DMS53 treated with DMSO at 0.1 percent for 48 hours (cell line): ENCODE data around the gene RPIA.
"Not testable (repeated sequence)": the region's sequence is repeated elsewhere in the genome, so short reads cannot be mapped to it uniquely, and the experiment has no call there.

ENCODE experiments used
- DNase-seq: peaks from one replicate; lab custom pipeline; 2025; ENCODE audit not compliant: unreplicated experiment; lab: John Stamatoyannopoulos, UW

RPIA gene

DNA sequence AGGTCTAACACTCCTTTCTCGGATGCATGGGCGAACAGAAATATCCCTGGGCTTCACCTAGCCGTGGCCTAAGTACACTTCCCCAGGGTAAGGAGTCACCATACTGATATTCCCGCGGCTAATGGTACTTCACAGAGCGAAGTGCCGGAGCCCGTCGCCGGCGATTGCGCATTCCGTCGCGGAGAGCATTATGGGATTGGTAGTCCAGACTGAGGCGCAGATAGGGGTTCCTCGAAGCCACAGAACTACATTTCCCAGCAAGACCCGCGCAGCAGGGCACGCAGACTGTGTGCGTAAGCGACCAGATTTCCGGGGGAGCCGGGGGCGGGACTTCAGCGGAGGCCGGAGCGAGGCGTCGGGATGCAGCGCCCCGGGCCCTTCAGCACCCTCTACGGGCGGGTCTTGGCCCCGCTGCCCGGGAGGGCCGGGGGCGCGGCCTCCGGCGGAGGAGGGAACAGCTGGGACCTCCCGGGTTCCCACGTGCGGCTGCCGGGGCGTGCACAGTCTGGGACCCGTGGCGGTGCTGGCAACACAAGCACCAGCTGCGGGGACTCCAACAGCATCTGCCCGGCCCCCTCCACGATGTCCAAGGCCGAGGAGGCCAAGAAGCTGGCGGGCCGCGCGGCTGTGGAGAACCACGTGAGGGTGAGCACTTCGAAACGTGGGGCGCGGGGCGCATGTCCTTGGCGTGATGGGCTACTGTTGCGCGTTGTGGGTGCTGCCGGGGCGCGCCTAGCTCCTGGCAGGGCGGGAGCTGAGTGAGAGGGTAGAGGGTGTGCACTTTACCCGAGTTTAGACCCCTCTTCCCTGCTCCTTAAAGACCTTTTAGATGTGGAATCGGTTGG, at the start of gene RPIA:
RPIA (plus strand) TSS at position 335 of the 845 bp plus-strand sequence; CDS start at position 361, 26 bp downstream.
- peak; percentile 99 for DNase-seq

DNA sequence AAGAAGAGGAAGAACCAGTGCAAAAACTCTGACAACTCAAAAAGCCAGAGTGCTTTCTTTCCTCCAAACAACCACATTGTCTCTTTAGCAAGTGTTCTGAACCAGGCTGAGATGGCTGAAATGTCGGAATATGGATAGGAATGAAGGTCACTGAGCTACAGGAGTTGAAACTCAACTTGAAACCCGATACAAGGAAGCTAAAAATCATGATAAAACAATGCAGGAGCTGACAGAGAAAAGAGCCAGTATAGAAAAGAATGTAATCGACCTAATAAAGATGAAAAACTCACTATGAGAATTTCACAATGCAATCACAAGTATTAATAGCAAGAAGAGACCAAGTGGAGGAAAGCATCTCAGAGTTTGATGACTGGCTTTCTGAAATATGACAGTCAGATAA, 49.2 kb upstream of the RPIA start:
- DNase-seq: no peak

DNA sequence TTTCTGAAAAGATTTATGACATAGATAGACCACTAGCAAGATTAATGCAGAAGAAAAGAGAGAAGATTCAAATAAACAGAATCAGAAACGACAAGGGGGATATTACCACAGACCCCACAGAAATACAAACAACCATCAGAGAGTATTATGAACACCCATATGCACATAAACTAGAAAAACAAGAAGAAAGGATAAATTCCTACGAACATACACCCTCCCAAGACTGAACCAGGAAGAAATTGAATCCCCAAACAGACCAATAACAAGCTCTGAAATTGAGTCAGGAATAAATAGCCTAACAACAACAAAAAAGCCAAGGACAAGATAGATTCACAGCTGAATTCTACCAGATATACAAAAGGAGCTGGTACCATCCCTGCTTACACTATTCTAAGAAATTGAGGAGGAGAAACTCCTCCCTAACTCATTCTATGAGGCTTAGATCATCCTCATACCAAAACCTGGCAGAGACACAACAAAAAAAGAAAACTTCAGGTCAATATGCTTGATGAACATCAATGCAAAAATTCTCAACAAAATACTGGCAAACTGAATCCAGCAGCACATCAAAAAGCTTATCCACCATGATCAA, 46.1 kb upstream of the RPIA start:
- not testable (repeated sequence) for DNase-seq

GRCh38 chr2:88651646-88652045, 39.8 kb upstream of the RPIA start:
- DNase-seq: no peak

- no peak for DNase-seq
Observed at GRCh38 chr2:88654714-88655113, 36.8 kb upstream of the RPIA start.

- no peak for DNase-seq
Observed at GRCh38 chr2:88656690-88657089, 34.8 kb upstream of the RPIA start.

GRCh38 chr2:88657131-88657530, 34.3 kb upstream of the RPIA start:
- no peak for DNase-seq

DNA sequence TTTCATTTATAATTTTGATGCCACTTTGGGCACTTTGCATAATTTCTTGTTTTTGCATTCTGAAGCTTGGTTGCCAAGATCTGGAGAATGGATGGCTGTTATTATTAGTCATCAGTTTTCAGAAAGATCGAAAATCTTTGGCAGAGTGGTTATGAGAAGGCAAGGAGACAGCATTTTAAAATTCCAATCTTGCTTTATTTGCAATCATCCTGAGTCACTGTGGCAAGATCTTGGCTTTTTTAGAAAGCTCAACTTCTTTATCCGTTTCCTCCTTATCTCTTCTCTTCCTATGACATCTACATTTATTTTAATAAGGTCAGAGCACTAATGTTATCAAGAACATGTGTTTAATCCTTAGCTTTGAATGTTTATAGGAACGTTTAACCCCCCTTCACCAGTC, 33.1 kb upstream of the RPIA start:
- no peak for DNase-seq

DNA sequence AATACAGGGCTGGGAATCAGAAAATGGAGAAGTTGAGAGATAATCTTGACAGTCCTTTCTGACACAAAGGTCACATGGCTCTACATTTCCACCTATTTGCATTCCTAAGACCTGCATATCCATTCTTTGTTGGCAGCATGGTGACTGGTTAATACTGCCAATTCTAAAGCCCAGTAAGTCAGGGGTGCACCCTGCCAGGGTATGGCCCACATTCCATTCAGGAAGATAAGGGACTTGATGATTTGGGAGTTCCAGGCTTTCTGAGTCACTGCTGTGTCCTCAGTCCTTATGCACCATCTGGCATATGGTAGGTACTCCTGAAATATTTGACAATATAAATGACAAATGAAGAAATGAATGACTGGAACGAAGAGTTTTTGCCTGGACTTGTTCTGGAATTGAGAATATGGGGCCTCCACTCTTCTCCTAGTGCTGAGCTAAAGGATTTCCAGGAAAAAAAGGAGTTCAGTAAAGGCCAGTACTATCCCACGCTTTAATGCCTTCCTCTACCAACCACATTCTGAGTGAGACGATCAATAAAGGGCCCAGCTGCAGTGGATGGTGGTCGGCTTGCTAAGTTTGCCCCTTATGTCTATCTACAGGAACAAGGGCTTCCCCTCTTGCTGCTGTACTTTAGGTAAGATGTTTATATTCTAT, 32.5 kb upstream of the RPIA start:
- DNase-seq: no peak

DNA sequence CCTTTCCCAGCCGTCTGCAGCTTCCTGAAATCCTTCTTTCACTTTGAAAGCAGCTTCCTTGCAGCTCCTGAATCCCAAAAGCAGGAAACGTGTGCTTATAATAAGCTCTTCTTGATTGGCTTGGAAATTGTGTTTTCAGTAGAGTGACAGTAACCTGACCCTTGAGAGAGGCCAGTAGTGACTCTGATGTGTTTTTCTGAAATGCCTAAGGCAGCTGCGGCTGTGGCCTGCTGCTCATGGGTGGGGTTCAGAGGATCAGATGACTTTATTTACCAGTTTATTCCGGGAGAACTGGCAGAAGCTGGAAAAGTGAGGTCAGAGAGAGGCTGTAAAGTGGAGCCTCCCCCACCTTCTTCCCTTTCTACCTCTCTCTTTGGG, 31.9 kb upstream of the RPIA start:
- peak; percentile 99 for DNase-seq

DNA sequence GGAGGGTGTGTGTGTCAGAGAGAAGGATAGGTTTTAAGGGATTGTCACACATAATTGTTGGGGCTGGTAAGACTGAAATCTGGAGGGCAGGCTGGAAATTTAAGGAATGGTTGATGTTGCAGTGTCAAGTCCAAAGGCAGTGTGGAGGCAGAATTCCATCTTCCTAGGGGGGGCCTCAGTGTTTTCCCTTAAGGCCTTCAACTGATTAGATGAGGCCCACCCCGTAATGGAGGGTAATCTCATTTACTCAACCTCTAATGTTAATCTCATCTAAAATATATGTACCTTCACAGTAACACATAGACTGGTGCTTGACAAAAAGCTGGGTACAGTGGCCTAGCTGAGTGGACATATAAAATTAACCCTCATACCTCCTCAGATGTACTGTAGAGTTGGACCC, 30.9 kb upstream of the RPIA start:
- DNase-seq: no peak

GRCh38 chr2:88666576-88666975, 24.9 kb upstream of the RPIA start:
- peak; percentile 42 for DNase-seq

DNA sequence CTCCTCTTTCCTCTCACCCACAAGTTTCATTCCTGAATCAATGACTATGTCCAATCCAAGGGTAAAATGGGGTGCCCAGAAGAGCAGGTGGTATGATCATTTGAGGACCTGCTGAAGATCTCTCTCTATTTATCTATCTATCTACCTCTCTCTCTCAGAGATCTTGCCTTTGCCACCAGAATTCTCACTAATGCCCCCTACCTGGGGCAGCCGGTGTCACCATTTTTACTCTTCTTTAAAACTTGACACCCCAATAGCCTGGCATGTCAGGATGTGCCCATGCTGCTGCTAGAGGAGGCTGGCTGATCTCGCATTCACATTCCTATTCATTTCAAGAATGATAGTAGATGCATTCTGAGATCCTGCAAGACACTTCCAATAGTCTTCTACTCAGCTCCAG, 24.3 kb upstream of the RPIA start:
- no peak for DNase-seq

DNA sequence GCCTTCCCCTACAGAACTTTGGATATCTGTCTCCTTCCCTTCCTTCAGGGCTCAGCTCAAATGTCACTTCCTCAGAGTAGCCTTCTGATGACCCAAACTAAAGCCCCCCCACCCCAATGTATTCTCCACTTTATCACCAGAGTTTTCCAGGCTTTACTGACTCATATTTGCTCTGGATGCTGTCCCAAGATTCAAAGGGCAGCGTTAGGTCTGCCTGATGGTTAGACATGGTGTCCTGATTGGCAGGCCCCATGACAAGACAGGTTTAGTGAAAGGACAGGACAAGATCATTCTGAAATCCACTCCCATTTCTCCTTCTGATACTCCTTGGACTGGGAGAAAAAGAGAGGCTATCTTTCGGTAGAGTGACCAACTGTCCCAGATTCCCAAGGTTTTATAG, 22.6 kb upstream of the RPIA start:
- no peak for DNase-seq

GRCh38 chr2:88669482-88670214, 21.8 kb upstream of the RPIA start:
- DNase-seq: peak; percentile 78

DNA sequence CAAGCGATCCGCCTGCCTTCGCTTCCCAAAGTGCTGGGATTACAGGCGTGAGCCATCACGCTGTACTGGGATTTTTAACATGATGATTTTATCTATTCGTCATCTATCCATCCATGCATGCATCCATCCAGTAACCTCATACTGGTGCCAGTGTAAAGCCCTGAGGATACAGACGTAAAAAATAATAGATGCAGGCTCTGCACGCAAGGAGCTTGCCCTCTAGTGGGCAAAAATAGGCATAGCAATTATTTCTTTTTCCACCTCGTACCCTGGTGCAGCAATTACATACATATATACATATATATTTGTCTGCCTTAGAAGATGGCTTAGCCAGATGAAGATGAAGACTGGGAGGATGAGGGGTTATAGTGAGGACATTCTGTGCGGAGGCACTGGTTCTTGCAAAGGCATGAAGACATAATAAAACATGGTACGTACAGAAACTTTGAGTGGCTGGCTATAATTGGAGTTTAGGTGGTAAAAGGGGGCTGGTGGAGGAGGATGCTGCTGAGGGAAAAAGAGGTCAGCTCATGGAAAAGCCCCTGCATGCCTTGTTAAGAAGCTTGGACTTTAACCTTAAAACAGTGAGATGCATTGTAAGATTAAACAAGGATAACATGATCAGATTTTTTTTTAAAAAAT, 19.6 kb upstream of the RPIA start:
- peak; percentile 89 for DNase-seq

DNA sequence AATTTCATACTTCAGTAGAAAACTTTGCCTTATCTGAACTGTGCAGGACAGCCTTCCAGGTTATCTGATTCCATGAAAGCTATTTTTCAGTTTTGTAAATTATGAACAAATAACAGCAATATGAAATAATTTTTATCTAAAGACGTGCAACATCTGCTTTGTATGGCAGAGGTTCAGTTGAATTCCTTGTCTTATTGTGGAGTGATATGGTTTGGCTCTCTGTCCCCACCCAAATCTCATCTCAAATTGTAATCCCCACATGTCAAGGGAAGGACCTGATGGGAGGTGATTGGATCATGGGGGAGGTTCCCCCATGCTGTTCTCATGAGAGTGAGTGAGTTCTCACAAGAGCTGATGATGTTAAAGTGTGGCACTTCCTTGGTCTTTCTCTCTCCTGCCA, 18.1 kb upstream of the RPIA start:
- DNase-seq: no peak

DNA sequence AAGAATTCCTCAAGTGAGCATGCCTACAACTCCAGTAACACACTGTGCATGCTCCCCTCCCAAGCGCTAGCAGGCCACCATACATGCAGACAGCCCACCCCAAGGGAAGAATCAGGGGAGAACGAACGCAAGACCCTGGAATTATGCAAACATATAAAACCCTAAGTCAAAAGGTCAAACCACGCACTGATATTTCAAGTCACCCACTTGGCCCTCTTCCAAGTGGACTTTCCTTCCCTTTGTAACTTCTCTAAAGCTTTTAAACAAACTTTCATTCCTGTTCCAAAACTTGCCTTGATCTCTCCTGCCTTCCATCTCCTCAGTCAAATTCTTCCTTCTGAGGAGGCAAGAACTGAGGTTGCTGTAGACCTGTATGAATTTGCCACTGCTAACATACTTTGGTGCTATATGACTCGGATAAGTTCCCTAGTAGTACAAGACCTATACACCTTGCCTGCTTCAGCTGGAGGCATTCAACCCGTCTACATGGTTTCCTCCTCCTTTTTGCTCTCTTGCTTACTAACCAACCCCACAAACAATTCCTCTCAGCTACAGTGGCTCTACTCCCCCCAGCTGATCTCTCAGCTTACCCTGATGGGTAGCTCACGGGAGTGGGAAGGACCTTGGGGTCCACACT, 11.1 kb upstream of the RPIA start:
- no peak for DNase-seq

- DNase-seq: no peak
Observed at GRCh38 chr2:88680916-88681315, 10.6 kb upstream of the RPIA start.

DNA sequence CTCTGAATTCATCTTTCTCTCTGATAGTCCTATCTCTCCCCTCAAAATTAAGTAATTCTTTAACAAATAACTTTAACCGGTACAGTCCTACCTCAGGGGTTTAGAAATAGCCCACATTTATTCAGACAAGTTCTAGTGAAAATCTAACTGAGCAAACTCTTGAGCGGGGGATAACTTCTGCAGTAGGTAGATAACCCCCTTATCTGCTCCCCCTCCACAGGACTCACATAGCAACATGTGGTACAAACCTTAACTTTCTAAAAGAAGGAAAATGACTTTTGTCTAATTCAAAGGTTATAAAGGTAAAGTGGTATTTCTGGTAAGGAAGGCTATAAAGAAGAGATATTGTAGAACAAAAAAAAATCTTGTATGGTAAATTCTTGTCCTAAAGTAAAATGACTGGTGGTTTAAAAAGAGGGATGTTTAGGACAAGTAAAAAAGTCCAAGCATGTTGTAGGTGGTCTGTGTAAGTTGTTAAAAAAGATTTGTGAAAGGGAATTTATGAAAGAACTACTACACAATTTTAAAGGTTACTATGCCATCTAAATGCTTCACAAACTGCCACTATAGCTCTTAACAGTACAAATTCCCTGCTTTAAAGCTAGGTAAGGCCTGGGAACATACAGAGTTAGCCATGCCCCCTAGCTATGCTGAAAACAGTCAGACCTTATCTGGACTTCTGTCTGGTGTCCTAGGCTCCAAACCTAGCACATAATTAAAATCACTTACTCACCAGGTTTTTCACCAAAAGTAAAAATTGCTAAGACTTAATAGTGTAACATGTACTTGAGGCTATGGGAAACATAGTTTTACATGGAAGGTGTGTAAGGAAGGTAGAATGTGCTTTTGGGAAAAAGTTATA, 8.1 kb upstream of the RPIA start:
- no peak for DNase-seq
